Caco-2 (cell line): ENCODE measurements around the gene LARP4. TPM values are rescaled to one million over a fixed set of nuclear protein-coding genes. Genes with fewer than 3 reads are reported as not detected.

Experiments used
- BruUV-seq: library from RNA; stranded (reverse); fragments of 400-500 nt; replicated peaks from 2 replicates; lab custom pipeline; 2021; lab: Mats Ljungman, UMichigan
- CTCF ChIA-PET: fragments of 300-600 bp; sonication (Branson Sonifier 250); formaldehyde crosslinking; loops from one replicate; lab custom pipeline; 2022; ENCODE audit warnings: antibody characterized with exemption; lab: Charles Lee
- POLR2A ChIA-PET: fragments of 300-600 bp; sonication (Branson Sonifier 250); formaldehyde crosslinking; loops from one replicate; lab custom pipeline; 2022; ENCODE audit warnings: antibody characterized with exemption; lab: Charles Lee
- DNase-seq, 2 experiments: peaks; one replicate each; pipeline versions ENCODE4 v3.0.0 to v3.0.0-alpha.2; 2020 to 2022
- H3K27me3 ChIP-seq: replicated peaks from 2 replicates; pipeline ENCODE4 v1.6.0; 2011; ENCODE audit warnings: low read length; ENCODE audit not compliant: control insufficient read depth, insufficient read depth
- H3K36me3 ChIP-seq: 2 replicates; pipeline ENCODE4 v1.5.1; 2011; ENCODE audit warnings: low read length; ENCODE audit not compliant: control insufficient read depth, insufficient read depth
- H3K4me1 ChIP-seq: fragments of 250-450 bp; sonication (Bioruptor Pico); 2 replicates; pipeline ENCODE4 v1.5.1; 2020; ENCODE audit warnings: mild to moderate bottlenecking
- H3K4me3 ChIP-seq: 2 replicates; pipeline ENCODE4 v1.5.1; 2011; ENCODE audit warnings: low read depth, mild to moderate bottlenecking, control low read depth, low read length
- H3K9me3 ChIP-seq: fragments of 250-450 bp; sonication (Bioruptor Pico); 2 replicates; pipeline ENCODE4 v1.5.1; 2020; ENCODE audit warnings: mild to moderate bottlenecking, moderate library complexity
- H3K27ac Mint-ChIP-seq: one replicate; pipeline ENCODE4 v1.8.0; 2022; ENCODE audit warnings: mixed read lengths; ENCODE audit not compliant: unreplicated experiment
- H3K27me3 Mint-ChIP-seq: one replicate; pipeline ENCODE4 v1.8.0; 2022; ENCODE audit warnings: mixed read lengths; ENCODE audit not compliant: insufficient read depth, unreplicated experiment
- H3K36me3 Mint-ChIP-seq: one replicate; pipeline ENCODE4 v1.8.0; 2022; ENCODE audit warnings: mild to moderate bottlenecking, mixed read lengths; ENCODE audit not compliant: insufficient read depth, unreplicated experiment
- H3K4me1 Mint-ChIP-seq: one replicate; pipeline ENCODE4 v1.8.0; 2022; ENCODE audit warnings: low read depth, mixed read lengths; ENCODE audit not compliant: unreplicated experiment
- H3K4me3 Mint-ChIP-seq: one replicate; pipeline ENCODE4 v1.8.0; 2022; ENCODE audit warnings: mild to moderate bottlenecking, moderate library complexity, mixed read lengths; ENCODE audit not compliant: unreplicated experiment
- H3K9me3 Mint-ChIP-seq: one replicate; pipeline ENCODE4 v1.8.0; 2022; ENCODE audit warnings: mixed read lengths; ENCODE audit not compliant: unreplicated experiment
- intact Hi-C: fragments of 100-400 bp; cut with micrococcal nuclease; formaldehyde crosslinking; loops from one replicate; pipeline ENCODE4 v1.10.0; 2022; ENCODE audit not compliant: unreplicated experiment
- total RNA-seq: library from RNA; stranded (reverse); gene quantifications from 2 replicates; pipeline ENCODE4 v1.2.3, GENCODE V29; 2022
- TF ChIP-seq, protein P1 (sequence below), 2 experiments: fragments of 200-600 bp in 1 of 2; IDR thresholded peaks; 1 replicate in 1 of 2; 2 replicates in 1 of 2; pipeline versions ENCODE4 v1.5.1 to v1.8.0; 2011 to 2022; ENCODE audit warnings: antibody characterized with exemption in 1 of 2, control low read depth in 1 of 2, inconsistent platforms in 1 of 2, low read depth in 1 of 2, low read length in 1 of 2, mild to moderate bottlenecking in 1 of 2, moderate library complexity in 1 of 2; ENCODE audit not compliant: insufficient read depth in 1 of 2, severe bottlenecking in 1 of 2, unreplicated experiment in 1 of 2

The LARP4 gene
- total RNA-seq, 1 experiment from 2014 or later, result 115 TPM

DNA sequence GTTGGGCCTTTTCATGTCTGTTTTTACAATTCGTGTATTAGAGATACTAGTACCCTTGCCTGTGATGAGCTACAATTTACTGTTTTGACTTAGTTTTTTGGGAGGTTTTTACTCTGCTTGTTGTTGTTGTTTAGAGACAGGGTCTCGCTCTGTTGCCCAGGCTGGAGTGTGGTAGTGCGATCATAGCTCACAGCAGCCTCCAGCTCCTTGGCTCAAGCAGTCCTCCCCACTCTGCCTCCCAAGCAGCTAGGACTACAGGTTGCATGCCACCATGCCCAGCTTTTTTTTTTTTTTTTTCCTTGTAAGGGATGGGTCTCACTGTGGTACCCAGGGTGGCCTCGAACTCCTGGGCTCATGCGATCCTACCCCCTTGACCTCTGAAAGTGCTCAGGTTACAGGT, 52.1 kb downstream of the LARP4 start:
- Histone ChIP-seq H3K4me3 (no peak overlapping the region), H3K27me3 (no peaks in the 10 kb centered on the region), H3K9me3 (no peaks in the 10 kb centered on the region), H3K36me3 (no peaks in the 10 kb centered on the region; the same call in 1 of the 2 replicates), H3K4me1 (no peaks in the 10 kb centered on the region)
- Mint-ChIP-seq H3K4me3 (no peak overlapping the region), H3K27me3 (no peaks in the 10 kb centered on the region), H3K27ac (no peak overlapping the region), H3K9me3 (no peaks in the 10 kb centered on the region), H3K36me3 (peaks cover 84% of the 10 kb centered on the region), H3K4me1 (no peaks in the 10 kb centered on the region)
- ChIA-PET POLR2A (interaction anchor here (0.5 kb wide), 1 partner anchor 372 kb away, joined by 4 read pairs; no protein-coding TSS in a partner anchor), CTCF (no interaction called here)
- intact Hi-C loops, result no loop called here
- no TSS peak for BruUV-seq
- TF ChIP-seq, protein P1, sequence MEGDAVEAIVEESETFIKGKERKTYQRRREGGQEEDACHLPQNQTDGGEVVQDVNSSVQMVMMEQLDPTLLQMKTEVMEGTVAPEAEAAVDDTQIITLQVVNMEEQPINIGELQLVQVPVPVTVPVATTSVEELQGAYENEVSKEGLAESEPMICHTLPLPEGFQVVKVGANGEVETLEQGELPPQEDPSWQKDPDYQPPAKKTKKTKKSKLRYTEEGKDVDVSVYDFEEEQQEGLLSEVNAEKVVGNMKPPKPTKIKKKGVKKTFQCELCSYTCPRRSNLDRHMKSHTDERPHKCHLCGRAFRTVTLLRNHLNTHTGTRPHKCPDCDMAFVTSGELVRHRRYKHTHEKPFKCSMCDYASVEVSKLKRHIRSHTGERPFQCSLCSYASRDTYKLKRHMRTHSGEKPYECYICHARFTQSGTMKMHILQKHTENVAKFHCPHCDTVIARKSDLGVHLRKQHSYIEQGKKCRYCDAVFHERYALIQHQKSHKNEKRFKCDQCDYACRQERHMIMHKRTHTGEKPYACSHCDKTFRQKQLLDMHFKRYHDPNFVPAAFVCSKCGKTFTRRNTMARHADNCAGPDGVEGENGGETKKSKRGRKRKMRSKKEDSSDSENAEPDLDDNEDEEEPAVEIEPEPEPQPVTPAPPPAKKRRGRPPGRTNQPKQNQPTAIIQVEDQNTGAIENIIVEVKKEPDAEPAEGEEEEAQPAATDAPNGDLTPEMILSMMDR (IDR thresholded peaks at IDR 0.05; ENCODE audit: insufficient read depth in 1 of 2, low read depth in 1 of 2, low read length in 1 of 2, severe bottlenecking in 1 of 2, unreplicated experiment in 1 of 2), result no peak
- DNase-seq, result no peak

DNA sequence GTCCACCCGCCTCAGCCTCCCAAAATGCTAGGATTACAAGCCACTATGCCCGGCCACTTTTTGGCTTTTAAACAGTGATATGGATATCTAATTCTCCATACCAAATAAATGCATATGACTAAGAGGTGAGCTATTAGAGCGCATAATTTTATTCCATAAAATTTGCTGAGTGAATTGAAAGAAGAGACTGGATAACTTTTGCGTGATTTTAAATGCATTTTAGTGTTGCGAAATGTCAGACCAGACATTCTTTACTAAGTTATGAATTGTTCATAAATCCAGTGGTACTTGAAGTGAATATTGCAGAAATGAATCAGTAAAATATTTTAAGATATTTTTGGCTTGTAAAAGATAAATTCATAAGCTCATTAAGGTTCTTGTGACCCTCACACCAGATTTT, 53.2 kb downstream of the LARP4 start:
- H3K9me3 ChIP-seq, result no peaks in the 10 kb centered on the region
- POLR2A ChIA-PET, result no interaction called here
- Mint-ChIP-seq H3K9me3 (no peaks in the 10 kb centered on the region), H3K27ac (no peak overlapping the region), H3K36me3 (peaks cover 84% of the 10 kb centered on the region), H3K27me3 (no peaks in the 10 kb centered on the region), H3K4me1 (no peaks in the 10 kb centered on the region), H3K4me3 (no peak overlapping the region)
- CTCF ChIA-PET, result interaction anchor here (0.6 kb wide), 1 partner anchor 231 kb away, joined by 3 read pairs; no protein-coding TSS in a partner anchor
- no peaks in the 10 kb centered on the region for H3K27me3 ChIP-seq
- TF ChIP-seq, protein P1 (IDR thresholded peaks at IDR 0.05; ENCODE audit: insufficient read depth in 1 of 2, low read depth in 1 of 2, low read length in 1 of 2, severe bottlenecking in 1 of 2, unreplicated experiment in 1 of 2), result no peak
- intact Hi-C loops, result no loop called here
- no TSS peak for BruUV-seq
- H3K4me3 ChIP-seq, result no peak overlapping the region
- H3K4me1 ChIP-seq, result no peaks in the 10 kb centered on the region
- no peak for DNase-seq
- no peaks in the 10 kb centered on the region; the same call in 1 of the 2 replicates for H3K36me3 ChIP-seq

DNA sequence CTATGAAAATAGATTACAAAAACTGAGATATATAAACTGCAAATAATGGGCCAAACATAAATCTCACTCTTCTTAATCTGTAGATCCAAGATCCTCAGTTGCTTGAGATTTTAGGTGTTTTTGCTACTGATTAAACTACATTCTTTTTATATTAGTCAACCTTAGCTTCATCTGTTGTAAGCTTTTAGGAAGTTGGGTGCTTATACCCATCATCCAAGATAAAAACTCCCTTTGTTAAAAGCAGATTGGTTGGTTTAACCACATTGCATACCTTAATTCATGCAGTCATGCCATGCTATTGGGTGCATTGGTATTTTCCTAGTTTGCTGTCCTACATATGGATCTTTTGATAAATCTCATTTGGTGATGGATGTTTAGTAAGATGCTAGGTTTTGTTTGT, 57.9 kb downstream of the LARP4 start:
- intact Hi-C loops, result no loop called here
- Histone ChIP-seq H3K36me3 (peaks cover 8% of the 10 kb centered on the region), H3K4me1 (no peaks in the 10 kb centered on the region), H3K4me3 (no peak overlapping the region), H3K9me3 (no peaks in the 10 kb centered on the region), H3K27me3 (no peaks in the 10 kb centered on the region)
- H3K4me1 Mint-ChIP-seq, result no peaks in the 10 kb centered on the region
- H3K27ac Mint-ChIP-seq, result no peak overlapping the region
- CTCF ChIA-PET, result no interaction called here
- peaks cover 90% of the 10 kb centered on the region for H3K36me3 Mint-ChIP-seq
- no peaks in the 10 kb centered on the region for H3K27me3 Mint-ChIP-seq
- TF ChIP-seq, protein P1 (IDR thresholded peaks at IDR 0.05; ENCODE audit: insufficient read depth in 1 of 2, low read depth in 1 of 2, low read length in 1 of 2, severe bottlenecking in 1 of 2, unreplicated experiment in 1 of 2), result no peak
- no peak for DNase-seq
- no peaks in the 10 kb centered on the region for H3K9me3 Mint-ChIP-seq
- BruUV-seq, result no TSS peak
- no peak overlapping the region for H3K4me3 Mint-ChIP-seq
- POLR2A ChIA-PET, result no interaction called here
